ENCODE results near the gene NODAL.
"Not testable (repeated sequence)": the region's sequence is repeated elsewhere in the genome, so short reads cannot be mapped to it uniquely, and the experiment has no call there.

NODAL gene

DNA sequence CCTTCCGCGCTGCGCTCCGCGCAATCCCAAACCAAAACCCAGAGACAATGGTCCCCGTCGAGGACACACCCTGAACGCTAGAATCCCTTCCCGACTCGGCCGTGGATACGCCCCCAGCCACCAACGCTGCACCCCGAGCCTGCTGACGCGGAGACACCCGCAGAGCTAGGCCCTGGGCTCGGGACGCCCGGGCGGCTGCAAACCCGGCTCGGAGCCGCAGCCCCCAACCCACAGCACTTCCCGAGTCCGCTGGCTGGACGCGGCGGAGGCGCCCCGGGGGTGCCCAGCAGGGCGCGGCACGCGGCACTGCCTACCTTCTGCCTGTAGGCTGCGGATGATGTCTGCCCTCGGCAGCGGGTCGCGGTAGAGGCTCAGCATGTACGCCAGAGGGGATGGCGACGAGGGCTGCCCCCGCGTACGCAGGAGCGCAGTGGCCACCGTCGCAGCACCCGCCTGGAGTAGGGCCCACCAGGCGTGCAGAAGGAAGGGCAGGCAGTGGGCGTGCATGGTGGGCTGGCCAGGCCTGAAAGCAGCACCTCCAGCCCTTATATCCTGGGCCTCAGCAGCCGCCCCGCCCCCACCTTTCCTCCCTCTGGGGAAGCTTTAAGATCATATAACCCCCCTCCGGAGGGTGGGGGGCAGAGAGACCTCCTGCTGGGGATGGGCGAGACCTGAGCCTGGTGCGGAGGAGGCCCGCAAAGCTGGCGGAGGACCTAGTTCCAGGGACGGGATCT lies at the start of gene NODAL:
Gene NODAL (minus strand): TSS at position 521 of the 734 bp plus-strand sequence. CDS start 14 bp downstream, at position 507.
- no peak for DNase-seq

DNA sequence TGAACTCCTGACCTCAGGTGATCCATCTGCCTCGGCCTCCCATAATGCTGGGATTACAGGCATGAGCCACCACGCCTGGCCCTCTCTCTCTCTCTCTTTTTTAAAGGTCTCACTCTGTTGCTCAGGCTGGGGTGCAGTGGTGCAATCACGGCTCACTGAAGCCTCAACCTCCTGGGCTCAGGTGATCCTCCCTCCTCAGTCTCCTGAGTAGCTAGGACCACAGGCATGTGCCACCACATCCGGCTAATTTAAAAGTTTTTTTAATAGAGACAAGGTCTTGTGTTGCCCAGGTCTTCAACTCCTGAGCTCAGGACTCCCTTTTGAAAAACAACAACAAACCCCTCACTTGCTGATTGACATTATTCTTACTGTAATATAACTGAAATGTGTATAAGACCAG lies 48.7 kb upstream of the NODAL start:
- no peak for DNase-seq

- no peak for DNase-seq
These were observed 46.3 kb upstream of the NODAL start for GRCh38 chr10:70487824-70488223.

- DNase-seq = not testable (repeated sequence)
These were observed 42.4 kb upstream of the NODAL start for GRCh38 chr10:70483872-70484271.

DNA sequence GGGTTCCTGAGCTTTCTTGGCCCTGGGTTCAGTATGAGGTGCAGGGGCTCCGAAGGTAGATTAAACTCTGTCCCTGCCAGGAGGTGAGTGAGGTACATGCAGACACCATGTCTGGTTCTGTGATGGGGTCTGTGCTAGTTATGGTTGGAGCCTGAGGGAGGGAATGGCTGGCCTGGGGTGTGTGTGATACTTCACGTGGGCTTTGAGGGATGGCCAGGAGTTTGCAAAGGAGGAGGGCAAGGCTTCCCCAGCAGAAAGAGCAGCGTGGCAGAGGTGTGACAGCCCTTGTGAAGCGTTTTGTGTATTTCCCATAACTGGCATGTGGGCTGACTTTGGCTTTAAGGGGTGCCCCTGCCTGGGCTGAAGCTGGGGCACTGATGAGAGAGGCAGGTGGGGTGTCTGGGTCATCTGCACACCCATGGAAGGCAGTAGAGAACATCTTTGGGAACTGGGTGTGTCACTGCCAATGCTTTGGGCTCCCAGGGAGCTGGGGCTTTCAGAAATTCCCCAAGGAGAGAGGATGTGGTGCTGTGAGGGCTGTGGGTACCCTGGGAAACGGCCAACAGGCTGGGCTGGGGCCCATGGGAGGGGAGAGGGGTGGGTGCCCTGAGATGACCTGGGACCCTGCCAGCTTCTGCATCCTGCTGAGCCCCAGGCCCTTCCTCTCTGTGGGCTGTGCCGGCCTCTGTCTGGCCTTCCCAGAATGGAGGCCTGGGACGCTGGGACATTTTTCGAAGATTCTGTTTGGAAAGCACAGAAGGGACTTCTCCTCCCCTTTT lies 41.7 kb upstream of the NODAL start:
- no peak for DNase-seq

- DNase-seq = no peak
These were observed 40.5 kb upstream of the NODAL start for GRCh38 chr10:70481831-70482530.

DNA sequence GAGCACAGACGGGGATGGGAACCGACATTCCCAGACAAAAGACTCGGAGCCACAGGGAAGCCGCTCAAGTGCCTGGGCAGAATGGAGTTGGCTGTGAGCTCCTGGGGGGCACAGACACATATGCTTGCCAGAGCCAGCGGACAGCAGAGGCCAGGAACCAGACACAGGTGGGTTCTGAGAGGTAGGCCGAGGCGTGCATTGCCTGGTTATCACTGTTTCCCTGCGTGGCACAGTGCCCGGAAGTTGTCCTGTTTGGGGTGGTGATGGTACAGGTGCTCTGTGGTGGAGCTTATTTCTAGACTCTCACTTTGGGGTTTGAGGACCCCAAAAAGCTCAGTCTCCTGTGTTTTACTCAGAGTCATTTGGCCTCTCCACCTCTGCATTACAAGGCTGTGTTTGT lies 39.6 kb upstream of the NODAL start:
- no peak for DNase-seq

DNA sequence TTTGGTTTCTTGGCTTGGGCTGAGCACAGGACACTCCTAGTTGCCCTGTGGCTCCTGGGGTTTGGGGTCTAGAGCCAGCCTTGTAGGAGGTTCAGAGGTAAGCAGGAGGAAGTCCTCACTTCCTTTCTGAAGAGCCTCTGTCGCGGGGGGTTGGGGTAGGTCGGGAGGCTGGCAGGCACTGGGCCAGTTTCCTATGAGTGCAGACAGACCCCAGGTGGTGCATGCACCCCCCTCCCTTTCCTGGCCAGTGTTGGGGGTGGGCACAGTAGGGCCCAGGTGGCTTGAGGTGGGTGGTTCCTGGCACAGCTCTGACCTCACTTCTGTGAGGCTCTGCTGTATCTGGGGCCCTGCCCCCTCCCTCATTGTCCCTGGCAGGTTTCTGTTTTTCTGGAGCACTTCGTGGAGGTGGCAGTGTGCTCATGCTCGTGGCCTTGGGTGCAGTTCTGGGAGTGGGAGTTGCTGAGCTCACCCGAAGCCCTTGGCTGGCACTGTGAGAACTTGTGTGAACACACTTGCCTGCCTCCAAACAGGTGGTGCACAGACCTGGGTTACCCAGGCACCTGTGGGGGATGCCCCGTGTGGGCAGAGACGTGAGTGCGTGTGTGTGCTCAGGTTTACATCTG lies 38.9 kb upstream of the NODAL start:
- no peak for DNase-seq

- no peak for DNase-seq
These were observed 38.3 kb upstream of the NODAL start for GRCh38 chr10:70479626-70480238.

- no peak for DNase-seq
These were observed 37.7 kb upstream of the NODAL start for GRCh38 chr10:70479165-70479581.

DNA sequence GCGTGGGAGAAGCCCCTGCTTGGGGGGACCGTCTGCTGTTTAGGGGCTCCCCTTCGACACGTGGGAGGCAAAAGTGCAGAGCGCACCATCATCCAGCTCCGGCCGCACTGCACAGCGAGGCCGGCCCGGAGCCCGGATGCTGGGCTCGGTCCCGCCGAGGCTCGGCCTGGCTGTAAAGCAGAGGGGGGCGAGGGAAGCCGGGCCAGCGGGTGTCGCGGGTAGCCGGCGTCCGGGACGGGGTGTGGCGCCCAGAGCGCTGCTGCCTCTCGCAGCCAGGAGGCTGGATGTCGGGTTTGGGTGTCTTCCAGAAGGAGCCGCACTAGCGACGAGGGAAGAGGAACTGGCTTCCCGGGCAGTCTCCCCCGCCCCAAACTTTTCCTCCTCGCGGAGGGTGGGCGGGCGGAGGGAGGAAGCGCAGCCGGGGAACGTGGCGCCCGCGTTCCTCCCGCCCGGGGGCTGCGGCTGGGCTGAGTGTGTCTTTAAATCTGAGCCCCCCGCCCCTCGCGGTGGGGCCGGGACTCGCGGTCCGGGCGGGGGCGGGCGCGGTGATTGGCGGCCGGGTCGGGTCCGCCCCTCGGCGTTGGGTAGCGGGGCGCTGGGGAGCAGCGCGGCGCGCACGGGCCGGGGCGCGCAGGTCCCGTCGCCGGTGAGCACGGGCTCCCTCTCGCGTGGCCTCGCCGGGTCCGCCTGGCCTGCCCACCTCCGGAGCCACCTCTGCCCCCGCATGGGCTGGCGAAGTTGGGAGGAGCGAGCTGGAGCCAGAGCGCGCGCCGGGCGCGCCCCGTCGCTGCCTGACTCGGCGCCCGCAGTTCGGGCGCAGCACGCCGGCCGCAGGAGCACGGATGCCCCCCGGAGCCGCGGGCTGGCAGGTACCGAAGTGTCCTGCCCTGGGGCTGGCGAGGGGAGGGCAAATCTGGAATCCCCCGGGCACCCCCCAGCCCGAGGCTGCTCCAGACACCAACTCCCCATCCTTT lies 37.0 kb upstream of the NODAL start, which contains the start of gene PALD1:
Gene PALD1 (plus strand): TSS at position 577 of the 974 bp plus-strand sequence. CDS start 47,185 bp downstream, outside the sequence.
- DNase-seq = no peak

DNA sequence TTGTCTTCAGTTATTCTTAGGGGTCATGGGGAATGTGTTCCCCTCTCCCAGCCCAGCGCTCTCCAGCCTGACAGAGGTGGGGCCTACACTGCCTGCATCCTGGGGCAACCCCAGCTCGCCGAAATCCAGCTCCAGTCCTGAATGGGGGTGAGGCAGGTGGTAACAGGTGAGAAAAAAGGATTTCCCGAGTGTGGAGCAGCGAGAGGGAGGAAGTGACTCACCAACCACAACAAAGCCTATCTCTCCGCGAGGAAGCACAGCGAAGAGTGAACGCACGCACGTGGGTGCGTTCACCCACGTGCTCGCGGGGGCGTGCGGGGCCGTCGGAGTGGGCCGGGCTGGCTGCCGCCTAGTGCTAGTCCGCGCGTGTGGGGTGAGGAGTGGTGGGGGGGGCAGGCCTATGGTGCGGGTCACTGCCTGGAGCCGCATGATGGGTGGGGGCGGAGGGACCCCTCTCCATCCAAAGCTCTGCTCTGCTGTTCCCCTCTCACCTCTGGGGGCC lies 36.2 kb upstream of the NODAL start:
- DNase-seq = no peak

- DNase-seq = no peak
These were observed 35.0 kb upstream of the NODAL start for GRCh38 chr10:70476249-70477035.

DNA sequence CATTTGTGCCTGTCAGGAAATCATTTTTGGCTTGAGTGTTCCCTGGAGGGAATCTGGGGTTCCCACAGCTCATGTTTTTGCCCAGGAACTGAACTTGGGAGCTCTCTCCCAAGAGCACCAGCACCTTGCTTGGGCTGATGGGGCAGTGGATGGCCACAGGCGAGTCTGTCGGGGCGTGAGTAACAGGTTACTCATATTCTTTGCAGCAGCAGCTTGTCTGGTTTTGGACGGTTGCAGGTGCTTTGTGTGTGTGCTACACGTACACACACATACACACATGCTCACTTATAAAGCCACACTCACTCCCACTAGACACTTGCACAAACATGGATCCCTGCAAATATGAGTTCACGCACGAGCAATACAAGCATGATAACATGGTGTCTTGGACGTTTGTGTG lies 34.2 kb upstream of the NODAL start:
- no peak for DNase-seq

DNA sequence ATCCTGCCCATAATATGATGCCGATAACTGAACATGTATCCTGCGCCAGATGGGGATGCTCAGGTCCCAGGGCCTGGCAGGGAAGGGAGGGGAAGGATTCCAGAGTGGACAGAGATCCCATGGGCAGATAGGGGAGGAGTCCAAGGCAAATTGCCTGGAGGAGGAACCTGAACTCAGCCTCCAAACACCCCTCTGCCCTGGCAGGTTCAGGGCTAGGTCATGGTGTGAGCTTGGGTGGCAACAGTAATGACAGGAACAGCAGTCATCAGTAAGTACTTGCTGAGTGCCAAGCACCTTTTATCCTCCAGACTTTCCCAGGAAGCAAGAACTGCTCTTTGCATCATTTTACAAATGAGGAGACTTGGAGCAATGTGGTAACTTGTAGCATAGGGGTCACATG lies 33.3 kb upstream of the NODAL start:
- DNase-seq = no peak

GRCh38 chr10:70472799-70473454 lies 31.4 kb upstream of the NODAL start:
- no peak for DNase-seq

DNA sequence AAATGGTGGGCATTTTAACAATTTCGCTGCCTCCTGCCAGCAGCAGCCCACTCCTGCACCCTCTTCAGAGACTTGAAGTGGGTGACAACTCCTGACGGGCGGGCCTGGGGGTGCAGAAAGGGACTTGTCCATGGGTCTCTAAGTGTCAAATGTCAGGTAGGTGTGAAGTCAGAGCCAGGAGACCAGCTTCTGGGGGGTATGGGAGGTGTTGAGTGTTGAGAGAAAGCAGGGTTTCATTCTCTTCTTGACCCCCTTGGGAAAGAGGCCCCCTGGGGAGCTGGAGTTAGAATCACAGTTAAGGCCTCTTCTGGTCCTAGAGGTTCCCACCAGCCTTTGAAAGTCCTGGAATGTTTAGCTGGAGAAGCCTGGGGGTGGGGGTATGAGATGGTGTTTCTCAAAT lies 25.5 kb upstream of the NODAL start:
- no peak for DNase-seq

- DNase-seq = no peak
These were observed 24.4 kb upstream of the NODAL start for GRCh38 chr10:70465832-70466231.

DNA sequence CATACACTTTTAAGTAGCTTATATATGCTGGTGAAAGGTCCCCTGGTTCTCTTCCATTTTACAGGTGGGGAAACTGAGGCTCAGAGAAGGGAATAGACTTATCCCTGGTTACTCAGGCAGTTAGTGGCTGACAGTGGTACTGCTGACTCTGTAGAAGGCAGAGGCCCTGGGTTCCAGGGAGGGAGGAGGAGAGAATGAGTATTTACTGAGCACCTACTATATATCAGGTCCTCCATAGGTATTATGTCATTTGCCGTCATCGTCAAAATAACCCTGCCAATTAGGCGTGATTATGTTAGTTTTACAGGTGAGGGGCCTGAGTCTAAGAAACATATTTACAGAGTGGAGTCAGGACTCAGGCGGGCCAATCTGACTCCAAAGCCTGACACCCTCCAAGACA lies 23.8 kb upstream of the NODAL start:
- no peak for DNase-seq

All from GOT3 (cell line).